Right lobe of liver (tissue), 6 donors: ENCODE data around the gene LRCH1. TPM values are rescaled to one million over a fixed set of nuclear protein-coding genes. Genes with fewer than 3 reads are reported as not detected.
A peak's percentile ranks its signal among the peaks of the same experiment; 100 is the strongest.

Source experiments
- ATAC-seq, 4 donors: fragments of 200-7000 bp; cut with Tn5 transposase; one replicate each; pipeline ENCODE4 v1.9.1; 2020; ENCODE audit warnings: mild to moderate bottlenecking in 4 of 4, moderate library complexity in 4 of 4
- DNase-seq, 3 donors: peaks; one replicate each; pipeline ENCODE4 v3.0.0-alpha.2; 2020
- H3K27ac ChIP-seq, 3 donors: fragments of 200-600 bp; one replicate each; pipeline ENCODE4 v1.8.0; 2022
- H3K27me3 ChIP-seq, 2 donors: fragments of 200-600 bp; one replicate each; pipeline ENCODE4 v1.8.0; 2022
- H3K36me3 ChIP-seq, 4 donors: fragments of 200-600 bp; sonication (generic) in 1 of 4; one replicate each; pipeline versions ENCODE4 v1.5.1 to v1.8.0; 2017 to 2022; ENCODE audit warnings: control low read depth in 1 of 4
- H3K4me1 ChIP-seq, 4 donors: fragments of 200-600 bp; sonication (generic) in 1 of 4; one replicate each; pipeline versions ENCODE4 v1.5.1 to v1.8.0; 2017 to 2022; ENCODE audit warnings: control low read depth in 1 of 4
- H3K4me3 ChIP-seq, 3 donors: fragments of 200-600 bp; one replicate each; pipeline ENCODE4 v1.8.0; 2022
- H3K9me3 ChIP-seq, 4 donors: fragments of 200-600 bp; sonication (generic) in 1 of 4; one replicate each; pipeline versions ENCODE4 v1.5.1 to v1.8.0; 2017 to 2022; ENCODE audit warnings: control low read depth in 1 of 4
- CTCF ChIP-seq, 4 donors: fragments of 200-600 bp in 3 of 4; fragments of 450-650 bp in 1 of 4; IDR thresholded peaks; one replicate each; pipeline versions ENCODE4 v1.5.1 to v1.8.0; 2016 to 2022; ENCODE audit warnings: antibody characterized with exemption in 4 of 4, mild to moderate bottlenecking in 2 of 4
- POLR2A ChIP-seq: fragments of 450-650 bp; IDR thresholded peaks from one replicate; pipeline ENCODE4 v1.6.1; 2017; ENCODE audit warnings: antibody characterized with exemption, mild to moderate bottlenecking
- WGBS: methylation state at CpG from one replicate; pipeline ENCODE4 v1.1.6; 2018; ENCODE audit warnings: low coverage, low lambda C conversion rate; ENCODE audit not compliant: insufficient coverage; ENCODE audit errors: missing lambda C conversion rate; 5-methylcytosine and 5-hydroxymethylcytosine counted together
- intact Hi-C, 2 donors: fragments of 100-400 bp; cut with DNase I; formaldehyde crosslinking; loops; one replicate each; pipeline versions ENCODE4 v1.11.2 to v1.14.1; 2022
- total RNA-seq, 6 experiments: library from RNA; depleted of rRNA in 2 of 6; stranded (reverse); fragments of >200 nt in 2 of 6; fragmentation: NEBNext Ultra II Directional in 3 of 6; extraction: Animal tissue kit (Norgen Biotek cat#: 25700) in 3 of 6; gene quantifications; one replicate each; pipeline versions ENCODE4 v1.1.0 to v1.2.4, GENCODE V29; 2016 to 2023
- donor health status: DM: no; HTN: yes; CAD: no.
- donor health status: DM: no; HTN: no; CAD: no.
- donor health status: DM: no; HTN: no; CAD: no.
- donor health status: DM: no; HTN: yes; CAD: no.
- donor health status: DM: no; HTN: yes; CAD: no.

The LRCH1 gene
- total RNA-seq, 6 experiments from 2014 or later, result 5.4 to 9.6 (median 7.7) TPM

GRCh38 chr13:46649816-46650215, 96.8 kb downstream of the LRCH1 start:
- TF ChIP-seq CTCF (IDR thresholded peaks at IDR 0.05), result no peak
- no peak for TF ChIP-seq POLR2A
- Histone ChIP-seq H3K4me3 (no peak overlapping the region), H3K27ac (peak overlapping the region in 2 of 3 donors; percentile 4 to 78), H3K4me1 (peaks cover 0 to 34% (median 7%) of the 10 kb centered on the region in 4 donors), H3K36me3 (no peaks in the 10 kb centered on the region), H3K27me3 (no peaks in the 10 kb centered on the region), H3K9me3 (no peaks in the 10 kb centered on the region)
- intact Hi-C loops, result no loop called here
- WGBS, result 95% methylated on average over 1 of the region's 1 CpG
- DNase-seq (no peak), ATAC-seq (no peak)

GRCh38 chr13:46654951-46655350, 102.0 kb downstream of the LRCH1 start:
- TF ChIP-seq POLR2A (no peak), CTCF (IDR thresholded peaks at IDR 0.05) (no peak)
- 54% methylated on average over 1 of the region's 1 CpG for whole genome bisulfite sequencing
- Histone ChIP-seq H3K4me3 (no peak overlapping the region), H3K4me1 (peaks cover 0 to 55% (median 15%) of the 10 kb centered on the region in 4 donors), H3K9me3 (no peaks in the 10 kb centered on the region), H3K36me3 (no peaks in the 10 kb centered on the region), H3K27ac (peak overlapping the region in 2 of 3 donors; percentile 38 to 56), H3K27me3 (no peaks in the 10 kb centered on the region)
- DNase-seq (no peak), ATAC-seq (no peak)
- intact Hi-C loops, result no loop called here

GRCh38 chr13:46655377-46656180, 102.6 kb downstream of the LRCH1 start:
- WGBS, result 25% methylated on average over 8 of the region's 8 CpGs
- Histone ChIP-seq H3K4me1 (peaks cover 0 to 55% (median 16%) of the 10 kb centered on the region in 4 donors), H3K27ac (peak overlapping the region in 2 of 3 donors; percentile 38 to 56), H3K36me3 (no peaks in the 10 kb centered on the region), H3K9me3 (no peaks in the 10 kb centered on the region), H3K4me3 (no peak overlapping the region), H3K27me3 (no peaks in the 10 kb centered on the region)
- TF ChIP-seq CTCF (IDR thresholded peaks at IDR 0.05) (no peak), POLR2A (no peak)
- no peak for DNase-seq
- peak; percentile 8 to 19 (median 8) for ATAC-seq
- intact Hi-C loops, result no loop called here

- no peak for ATAC-seq
- Histone ChIP-seq H3K27ac (peak overlapping the region in 1 of 3 donors; percentile 2), H3K4me3 (no peak overlapping the region), H3K27me3 (no peaks in the 10 kb centered on the region), H3K36me3 (no peaks in the 10 kb centered on the region), H3K4me1 (peaks cover 0 to 57% (median 16%) of the 10 kb centered on the region in 4 donors), H3K9me3 (no peaks in the 10 kb centered on the region)
- DNase-seq, result no peak
- TF ChIP-seq CTCF (IDR thresholded peaks at IDR 0.05) (no peak), POLR2A (no peak)
- intact Hi-C loops, result no loop called here
Measured at GRCh38 chr13:46656786-46657185, 103.8 kb downstream of the LRCH1 start.
